Stimulated activated CD4-positive, alpha-beta T cell treated with anti-CD3 and anti-CD28 coated beads, Interleukin-15, amount 100 ng/mL, for 24 hours (primary cell): Measurements from ENCODE around the gene GAS5.
"Not testable (repeated sequence)": the region's sequence is repeated elsewhere in the genome, so short reads cannot be mapped to it uniquely, and the experiment has no call there.

Experiments used
- DNase-seq: peaks from one replicate; pipeline ENCODE4 v3.0.0-alpha.2; 2020

GAS5 gene

DNA sequence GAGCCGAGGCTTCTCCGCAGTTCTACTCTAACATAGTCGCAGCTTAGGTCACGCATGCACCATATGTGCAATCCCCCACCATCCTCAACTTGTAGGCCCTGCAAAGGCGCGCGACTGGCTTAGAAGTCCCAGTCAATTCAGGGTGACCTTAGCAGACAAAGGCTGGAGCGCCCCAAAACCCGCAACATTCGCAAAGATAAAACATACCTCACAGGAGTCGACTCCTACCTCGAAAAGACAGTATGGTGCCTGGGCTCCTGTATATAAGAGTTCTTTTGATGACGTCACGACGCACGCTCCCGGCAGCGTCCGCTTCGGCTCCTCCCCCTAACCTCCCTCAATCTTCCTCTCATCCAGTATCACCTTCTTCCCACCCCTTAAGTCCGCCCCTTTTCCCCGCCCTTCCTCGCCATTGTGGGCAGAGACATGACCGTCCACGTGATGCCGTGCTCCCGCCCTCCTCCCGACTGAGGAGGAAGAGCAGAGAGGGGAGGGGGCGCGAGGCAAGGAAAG is at the start of gene GAS5:
GAS5 (minus strand) TSS at position 237 of the 513 bp plus-strand sequence.
- DNase-seq, result peak; percentile 100

DNA sequence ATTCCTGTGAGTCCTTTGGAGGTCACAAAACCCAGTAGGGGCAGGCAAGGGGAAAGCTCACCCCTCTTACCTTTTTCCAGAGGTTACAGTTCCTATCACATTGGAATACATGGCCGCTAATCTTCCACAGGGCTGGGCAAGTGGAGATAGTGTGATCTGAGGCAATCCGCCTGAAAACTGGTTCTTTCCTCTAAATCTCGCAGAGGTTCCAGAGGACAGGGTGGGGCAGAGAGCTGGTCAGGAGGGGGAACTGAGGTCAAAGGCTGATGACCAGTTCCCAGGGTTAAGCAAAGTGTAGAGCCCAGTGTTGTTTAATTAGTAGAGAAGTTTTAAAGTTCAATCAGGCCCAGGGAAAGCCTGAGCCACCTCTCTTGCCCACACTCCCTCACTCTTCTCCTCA is 49.4 kb upstream of the GAS5 start, which contains the start of gene SERPINC1:
SERPINC1 (minus strand) TSS at position 179 of the 400 bp plus-strand sequence; CDS start at position 111, 68 bp downstream.
- no peak for DNase-seq

DNA sequence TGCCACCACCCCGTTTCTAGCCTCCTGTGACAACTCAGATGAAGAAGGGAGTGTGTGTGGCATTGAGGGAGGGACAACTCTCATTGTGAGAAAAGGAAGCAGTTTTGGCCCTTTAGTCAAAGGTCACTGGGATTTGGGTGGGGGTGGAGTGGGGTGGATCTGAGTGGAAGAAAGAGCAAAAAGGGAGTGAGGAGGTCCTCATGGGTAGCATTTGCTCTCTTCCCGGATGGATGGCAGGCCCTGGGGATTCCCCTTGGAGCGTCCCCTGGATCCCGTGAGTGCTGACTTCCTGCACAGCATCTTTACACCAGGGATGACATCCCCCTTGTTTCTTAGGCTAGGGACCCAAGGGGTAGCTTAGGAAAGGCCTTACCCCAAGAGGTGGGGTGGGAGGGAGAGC is 48.9 kb upstream of the GAS5 start:
- no peak for DNase-seq

DNA sequence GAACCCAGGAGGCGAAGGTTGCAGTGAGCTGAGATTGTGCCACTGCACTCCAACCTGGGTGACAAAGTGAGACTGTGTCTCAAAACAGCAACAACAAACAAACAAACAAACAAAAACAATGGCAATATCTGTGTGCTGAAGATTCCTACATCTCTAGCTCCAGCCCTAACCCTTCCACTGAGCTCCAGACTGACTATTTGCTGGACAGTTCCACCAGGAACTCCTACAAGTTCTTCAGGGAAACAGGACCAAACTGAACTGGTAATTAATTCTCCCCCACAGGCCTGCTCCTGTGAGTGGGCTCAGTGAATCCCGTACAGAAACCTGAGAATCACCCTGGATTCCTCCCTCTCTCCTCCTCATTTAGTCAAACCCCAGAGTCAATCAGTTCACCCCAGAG is 47.8 kb upstream of the GAS5 start:
- DNase-seq, result no peak

DNA sequence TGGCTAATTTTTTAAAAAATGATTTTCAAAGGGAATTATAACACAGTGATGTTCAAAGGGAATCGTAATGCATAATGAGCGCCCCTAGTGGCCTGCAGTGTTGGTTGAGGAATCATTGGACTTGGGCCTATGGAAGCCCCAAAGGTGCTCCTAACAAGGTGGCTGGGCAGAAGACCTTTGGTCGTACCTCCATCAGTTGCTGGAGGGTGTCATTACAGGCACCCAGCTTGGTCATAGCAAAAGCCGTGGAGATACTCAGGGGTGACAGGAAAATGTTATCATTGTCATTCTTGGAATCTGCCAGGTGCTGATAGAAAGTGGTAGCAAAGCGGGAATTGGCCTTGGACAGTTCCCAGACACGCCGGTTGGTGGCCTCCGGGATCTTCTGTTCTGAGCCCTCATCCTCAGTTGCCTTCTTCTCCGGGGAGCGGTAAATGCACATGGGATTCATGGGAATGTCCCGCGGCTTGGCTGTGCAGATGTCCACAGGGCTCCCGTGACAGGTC is 46.6 kb upstream of the GAS5 start:
- peak; percentile 51 for DNase-seq

DNA sequence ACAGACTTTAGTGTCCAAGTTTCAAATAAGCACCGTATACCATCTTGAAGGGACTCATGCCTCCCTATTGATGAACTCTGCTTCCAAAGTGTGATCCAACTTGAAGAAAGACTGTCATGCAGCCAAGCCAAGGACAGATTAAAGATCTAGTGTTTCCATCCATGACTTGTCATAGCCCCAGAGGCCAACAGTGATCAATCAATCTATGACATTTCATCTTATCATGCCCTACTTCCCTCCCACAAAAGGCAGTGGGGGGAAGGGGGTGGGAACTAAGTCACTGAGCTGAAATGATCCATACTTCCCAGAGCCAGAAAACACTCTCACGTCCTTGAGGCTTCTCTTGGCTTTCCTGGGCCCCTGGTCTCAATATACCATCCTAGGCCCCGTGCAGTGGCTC is 45.3 kb upstream of the GAS5 start:
- no peak for DNase-seq

DNA sequence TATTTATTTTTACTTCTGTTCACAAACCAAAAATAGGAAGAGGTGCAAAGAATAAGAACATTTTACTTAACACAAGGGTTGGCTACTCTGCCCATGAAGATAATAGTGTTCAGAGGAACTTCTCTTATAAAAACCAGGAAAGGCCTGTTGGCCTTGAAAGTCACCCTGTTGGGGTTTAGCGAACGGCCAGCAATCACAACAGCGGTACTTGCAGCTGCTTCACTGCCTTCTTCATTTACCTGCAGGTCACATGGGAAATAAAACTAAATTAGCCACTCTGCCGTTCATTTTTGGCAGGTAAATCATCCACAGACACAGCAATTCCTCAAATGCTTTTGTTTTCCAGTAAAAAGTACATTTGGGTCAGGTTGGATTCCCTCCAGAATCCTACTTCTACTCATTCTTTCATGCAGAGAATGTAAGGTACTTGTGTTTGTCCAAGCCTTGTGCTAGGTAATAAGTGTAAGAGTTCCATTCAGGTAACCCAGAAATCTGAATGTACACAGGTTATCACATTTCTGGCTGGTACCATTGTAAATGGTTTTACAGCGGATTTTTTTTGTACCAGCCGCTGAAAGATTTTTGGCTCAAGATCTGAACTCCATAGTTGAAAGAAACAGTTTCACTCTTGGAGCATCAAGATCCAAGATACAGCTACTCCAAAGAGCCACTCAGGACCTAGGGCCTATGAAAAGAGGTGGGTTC is 36.2 kb upstream of the GAS5 start:
- DNase-seq, result no peak

DNA sequence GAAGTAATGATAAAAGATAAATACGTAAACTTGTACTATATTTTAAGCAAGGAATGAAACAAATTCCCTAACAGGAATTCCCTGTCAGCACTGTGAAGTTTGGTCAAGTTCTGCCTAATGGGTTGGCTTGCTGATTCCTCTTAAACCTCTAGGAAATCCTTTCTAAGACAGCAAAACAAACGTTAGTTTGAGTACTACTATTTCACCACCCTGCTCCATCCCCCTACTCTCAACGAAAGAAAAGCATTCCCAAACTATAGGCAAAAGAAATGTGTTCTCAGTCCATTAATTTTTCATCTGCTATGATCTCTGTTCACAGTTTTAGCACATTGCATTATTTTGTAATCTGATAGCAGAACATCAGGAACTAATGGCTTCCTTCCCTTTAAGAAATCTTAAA is 33.2 kb upstream of the GAS5 start:
- no peak for DNase-seq

DNA sequence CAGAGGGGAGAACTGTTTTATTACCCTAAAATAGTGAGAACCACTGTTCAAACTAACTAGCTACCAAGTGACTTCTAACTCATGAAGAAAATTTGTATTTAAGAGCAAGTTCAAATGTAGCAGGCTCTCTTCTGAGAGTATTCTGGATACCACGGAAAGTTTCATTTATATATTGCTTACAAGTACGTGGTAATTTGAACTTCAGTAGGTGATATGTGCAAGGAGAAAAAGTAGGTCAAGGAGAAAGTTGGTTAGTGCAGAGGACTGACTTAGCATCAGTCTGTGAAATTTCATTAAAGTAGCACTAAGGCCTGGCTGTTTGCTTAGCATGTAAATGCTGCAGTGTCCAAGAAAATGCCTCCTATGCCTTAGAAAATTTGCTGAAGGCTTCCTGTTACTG is 32.6 kb upstream of the GAS5 start:
- no peak for DNase-seq

DNA sequence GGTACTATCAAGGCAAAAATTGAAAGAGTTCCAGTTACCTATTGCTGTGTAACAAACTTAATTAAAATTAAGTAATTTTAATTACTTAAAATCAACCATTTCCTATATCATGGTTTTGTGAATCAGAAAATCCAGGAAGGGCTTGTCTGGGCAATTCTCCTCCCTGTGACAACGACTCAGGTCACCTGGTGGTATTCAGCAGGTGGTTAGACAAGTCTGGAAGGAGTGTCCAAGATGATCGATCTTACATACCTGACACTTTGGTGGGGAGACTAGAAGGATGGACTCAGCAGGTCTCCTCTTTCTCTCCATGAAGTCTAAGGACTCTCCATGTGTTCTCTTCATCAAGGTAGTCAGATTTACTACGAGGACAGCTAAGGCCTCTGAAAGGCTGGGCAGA is 26.4 kb upstream of the GAS5 start:
- DNase-seq, result no peak

DNA sequence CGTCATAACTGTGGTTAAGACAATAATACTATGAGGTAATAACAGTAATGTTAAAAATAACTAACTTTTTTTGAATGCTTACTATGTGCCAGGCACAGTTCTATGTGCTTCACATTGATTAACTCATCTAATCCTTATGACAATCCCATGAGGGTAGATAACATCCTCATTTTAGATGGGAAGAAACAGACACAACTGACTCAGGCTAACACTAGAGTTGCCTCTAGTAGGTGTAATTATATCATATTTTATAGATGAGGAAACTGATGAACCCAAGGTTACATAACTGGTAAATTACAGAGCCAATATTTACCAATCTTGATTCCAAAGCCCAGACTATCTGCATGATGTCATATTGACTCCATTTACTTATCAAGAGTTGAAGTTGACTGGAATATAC is 25.8 kb upstream of the GAS5 start:
- no peak for DNase-seq

DNA sequence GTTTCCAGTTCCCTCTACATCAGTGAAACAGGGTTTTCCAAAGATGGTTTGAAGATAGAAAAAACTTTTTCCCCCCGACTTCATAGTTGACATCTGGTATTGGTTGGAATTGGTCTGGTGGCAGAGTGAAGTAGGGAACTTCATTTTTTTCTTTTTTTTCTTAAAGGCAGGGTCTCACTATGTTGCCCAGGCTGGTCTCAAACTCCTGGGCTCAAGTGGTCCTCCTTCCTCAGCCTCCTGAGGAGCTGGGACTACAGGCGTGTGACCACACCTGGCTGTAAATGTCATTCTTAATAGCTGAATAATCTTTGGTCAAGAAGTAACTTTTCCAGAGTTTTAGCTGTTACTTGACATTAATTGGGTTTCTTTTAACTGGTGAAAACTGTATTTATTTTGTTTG is 22.1 kb upstream of the GAS5 start:
- DNase-seq, result no peak

DNA sequence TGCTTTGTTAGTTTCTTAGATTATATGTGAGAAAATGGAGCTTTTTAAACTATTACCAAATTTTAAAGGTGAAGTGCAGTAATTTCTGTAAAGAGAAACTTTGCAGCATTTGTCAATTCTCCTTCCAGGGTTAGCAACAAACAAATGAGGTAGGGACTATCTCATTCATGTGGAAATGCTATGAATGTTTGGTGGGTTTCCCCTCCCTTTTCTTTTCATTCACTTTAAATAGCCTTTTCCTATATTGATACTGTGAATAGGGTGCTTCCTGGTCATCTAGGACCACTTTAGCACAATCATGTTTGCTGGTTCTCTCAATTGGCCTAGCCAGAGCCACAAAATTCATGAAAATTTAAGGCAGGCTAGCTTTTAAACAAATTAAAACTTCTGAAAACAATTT is 21.0 kb upstream of the GAS5 start:
- no peak for DNase-seq

DNA sequence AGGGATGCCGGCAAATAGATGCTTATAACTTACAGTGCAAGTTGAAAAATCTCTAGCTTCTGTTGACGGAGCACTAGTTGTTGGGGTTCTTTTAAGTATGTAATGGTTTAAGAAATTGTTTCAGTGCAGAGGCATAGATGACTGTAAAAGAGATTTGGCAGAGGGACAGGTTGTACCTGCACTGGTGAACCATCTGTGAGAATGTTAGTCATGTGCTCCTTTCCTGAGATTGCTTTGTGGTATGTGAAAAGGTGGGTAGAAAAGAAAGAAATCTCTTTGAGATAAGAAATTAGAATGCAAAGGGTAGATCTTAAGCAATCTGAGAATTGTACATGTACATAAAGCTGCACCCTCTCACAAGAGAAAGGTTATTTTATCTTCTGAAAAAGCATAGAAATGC is 19.8 kb upstream of the GAS5 start:
- DNase-seq, result no peak

DNA sequence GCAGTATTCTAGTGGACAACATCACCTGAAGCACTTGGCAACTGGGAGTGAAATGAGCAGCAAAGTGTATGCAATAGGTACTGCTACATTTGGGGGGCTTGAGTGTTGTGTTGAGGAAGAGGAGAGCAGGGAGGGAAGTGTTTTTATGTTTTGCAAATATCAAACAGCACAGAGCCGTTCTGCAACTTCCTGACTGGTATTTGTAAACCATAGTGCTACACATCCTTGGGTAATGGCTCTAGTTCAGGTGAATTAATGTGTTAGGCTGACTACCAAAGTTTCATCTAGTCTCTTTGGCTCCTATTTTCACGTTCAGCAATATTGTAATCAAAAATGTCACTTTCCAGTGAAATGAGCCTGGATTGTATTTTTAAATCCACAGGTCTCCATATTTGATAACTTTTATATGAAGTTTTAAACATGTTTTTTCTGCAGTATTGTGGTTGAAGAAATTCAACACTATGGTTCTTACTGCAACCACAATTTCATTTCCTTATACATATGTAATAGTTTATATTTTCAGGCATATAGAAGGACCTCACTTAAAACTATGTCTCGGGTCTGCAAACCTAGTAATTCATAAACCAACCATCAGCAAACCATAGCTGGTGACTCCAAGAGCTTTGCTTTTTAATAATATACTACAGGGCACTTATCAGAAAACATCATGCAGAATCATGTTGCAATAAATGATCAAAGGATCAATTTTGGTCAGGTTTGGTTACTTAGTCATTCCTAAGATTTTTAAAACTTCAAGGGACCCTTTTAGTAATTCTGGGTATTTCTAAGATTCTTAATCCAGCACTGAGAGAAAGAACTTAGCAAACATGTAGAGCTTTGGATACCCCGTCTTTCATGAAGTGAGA is 19.2 kb upstream of the GAS5 start:
- no peak for DNase-seq

DNA sequence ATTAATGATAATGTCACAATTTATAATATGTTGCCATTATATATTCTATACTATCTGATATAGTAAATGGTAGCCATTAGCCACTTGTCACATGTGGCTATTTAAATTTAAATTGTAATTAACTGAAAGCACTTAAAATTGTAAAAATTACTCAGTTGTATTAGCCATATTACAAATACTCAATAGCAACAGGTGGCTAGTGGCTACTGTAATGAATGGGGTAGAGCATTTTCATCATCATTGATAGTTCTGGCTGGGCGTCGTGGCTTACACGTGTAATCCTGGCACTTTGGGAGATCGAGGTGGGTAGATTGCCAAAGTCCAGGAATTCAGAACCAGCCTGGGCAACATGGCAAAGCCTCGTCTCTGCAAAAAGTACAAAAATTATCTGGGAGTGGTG is 16.9 kb upstream of the GAS5 start:
- DNase-seq, result no peak

DNA sequence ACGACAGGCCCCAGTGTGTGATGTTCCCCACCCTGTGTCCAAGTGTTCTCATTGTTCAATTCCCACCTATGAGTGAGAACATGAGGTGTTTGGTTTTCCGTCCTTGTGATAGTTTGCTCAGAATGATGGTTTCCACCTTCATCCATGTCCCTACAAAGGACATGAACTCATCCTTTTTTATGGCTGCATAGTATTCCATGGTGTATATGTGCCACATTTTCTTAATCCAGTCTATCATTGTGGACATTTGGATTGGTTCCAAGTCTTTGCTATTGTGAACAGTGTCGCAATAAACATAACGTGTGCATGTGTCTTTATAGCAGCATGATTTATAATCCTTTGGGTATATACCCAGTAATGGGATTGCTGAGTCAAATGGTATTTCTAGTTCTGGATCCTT is 13.3 kb upstream of the GAS5 start:
- not testable (repeated sequence) for DNase-seq

DNA sequence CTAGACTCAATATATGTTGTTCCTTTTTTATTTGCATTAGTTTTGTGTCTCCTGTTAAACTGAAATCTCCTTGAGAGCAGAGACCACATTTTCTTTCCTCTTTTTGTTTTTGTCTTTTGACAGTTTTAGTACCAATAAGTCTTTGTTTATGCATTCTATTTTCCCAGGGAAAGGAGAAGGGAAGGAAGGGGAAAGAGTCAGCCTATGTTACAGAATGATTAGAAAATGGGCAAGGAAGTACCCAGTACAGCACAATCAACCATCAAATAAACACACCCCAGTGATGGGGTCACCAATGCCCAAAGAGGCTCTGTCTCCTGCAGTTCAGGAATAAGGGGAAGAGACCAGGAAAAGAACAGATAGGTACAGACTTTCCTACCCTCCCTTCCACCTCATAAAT is 10.5 kb upstream of the GAS5 start:
- DNase-seq, result no peak

DNA sequence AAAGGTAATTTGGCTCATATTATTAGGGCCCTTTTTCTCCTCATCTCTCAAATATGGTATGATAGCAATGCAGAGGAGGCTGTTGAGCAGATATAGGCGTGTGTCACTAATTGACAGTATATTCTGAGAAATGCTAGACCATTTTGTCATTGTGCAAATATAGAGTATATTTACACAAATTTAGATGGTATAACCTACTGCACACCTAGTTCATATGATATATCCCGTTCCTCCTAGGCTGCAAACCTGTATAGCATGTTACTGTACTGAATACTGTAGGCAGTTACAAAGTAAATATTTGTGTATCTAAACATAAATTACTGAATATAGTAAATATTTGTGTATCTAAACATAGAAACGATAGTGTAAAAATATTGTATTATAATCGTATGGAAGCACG is 8.9 kb upstream of the GAS5 start:
- DNase-seq, result no peak

DNA sequence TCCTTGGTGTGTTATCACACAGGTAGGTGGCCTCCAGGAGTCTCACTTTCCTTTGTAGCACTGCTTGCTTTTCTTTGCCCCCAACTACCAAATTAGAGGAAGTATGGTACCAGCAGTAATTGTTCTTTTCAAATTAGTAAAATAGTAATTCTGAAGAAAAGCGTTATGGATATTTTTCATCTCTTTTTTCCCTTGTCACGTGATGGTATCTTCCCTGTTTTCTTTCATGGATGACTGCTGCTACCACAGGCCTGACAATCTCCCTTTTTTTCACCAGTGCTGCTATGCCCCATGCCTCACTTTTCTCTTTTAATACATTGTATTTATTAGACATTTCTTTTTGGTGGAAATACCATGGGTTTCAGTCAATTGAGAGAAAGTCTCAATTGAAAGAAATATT is 3.7 kb upstream of the GAS5 start:
- DNase-seq, result no peak

DNA sequence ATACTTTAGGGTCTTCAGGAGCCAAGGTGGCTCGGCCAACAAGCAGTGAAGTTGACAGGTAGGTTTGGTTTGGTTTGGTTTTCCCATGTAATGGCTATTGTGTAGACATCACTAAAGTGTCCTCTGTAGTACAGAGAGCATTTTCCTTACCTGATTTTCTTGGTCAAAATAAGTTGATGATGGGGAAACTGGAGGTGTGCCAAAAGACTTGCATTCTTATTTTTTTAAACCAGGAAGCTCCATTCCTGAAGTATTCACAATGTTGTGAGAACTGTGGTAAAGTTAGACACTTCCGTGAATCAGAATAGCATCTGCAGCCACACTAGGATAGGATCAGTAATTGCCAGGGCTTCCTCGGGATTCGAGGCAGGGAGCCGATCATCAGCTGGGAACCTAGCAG is 3.3 kb upstream of the GAS5 start:
- no peak for DNase-seq

DNA sequence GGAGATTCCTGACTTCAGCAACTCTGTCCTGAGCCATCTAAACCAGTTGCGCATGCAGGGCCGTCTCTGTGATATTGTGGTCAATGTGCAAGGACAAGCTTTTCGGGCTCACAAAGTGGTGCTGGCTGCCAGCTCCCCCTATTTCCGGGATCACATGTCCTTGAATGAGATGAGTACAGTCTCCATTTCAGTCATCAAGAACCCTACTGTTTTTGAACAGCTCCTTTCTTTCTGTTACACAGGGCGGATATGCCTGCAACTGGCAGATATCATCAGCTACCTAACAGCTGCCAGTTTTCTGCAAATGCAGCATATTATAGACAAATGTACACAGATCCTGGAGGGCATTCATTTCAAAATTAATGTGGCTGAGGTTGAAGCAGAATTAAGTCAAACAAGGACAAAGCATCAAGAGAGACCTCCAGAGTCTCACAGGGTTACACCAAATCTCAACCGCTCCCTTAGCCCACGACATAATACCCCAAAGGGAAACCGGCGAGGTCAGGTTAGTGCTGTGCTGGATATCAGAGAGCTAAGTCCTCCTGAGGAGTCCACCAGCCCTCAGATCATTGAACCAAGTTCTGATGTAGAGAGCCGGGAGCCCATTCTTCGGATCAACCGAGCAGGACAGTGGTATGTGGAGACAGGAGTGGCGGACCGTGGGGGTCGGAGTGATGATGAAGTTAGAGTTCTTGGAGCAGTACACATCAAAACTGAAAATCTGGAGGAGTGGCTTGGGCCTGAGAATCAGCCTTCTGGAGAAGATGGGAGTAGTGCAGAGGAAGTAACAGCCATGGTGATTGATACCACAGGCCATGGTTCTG is 2.7 kb upstream of the GAS5 start:
- DNase-seq, result peak; percentile 40

DNA sequence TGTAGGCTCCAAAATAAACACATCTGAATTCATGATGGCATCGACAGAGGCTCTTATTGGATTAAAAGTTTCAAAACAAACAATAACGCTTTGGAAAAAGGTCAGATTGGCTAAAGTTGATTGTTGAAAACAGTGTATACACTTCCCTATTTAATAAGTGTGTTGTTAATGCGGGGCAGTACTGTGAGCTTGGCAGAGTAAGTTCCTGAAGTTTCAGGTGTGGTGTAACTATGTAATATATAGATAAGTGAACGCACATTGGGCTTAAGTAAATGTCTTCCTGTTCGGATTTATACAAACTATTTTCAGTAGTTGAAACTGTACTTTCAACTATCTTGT is 1.2 kb upstream of the GAS5 start:
- DNase-seq, result no peak
